ENCODE measurements around the gene ZNF708. TPM values are rescaled to one million over a fixed set of nuclear protein-coding genes. Genes with fewer than 3 reads are reported as not detected.
A peak's percentile ranks its signal among the peaks of the same experiment; 100 is the strongest.
"Not testable (repeated sequence)": the region's sequence is repeated elsewhere in the genome, so short reads cannot be mapped to it uniquely, and the experiment has no call there.

Gene ZNF708
- 10 to 100 TPM; 25.6 to 43.2 TPM for total RNA-seq
- polyA plus RNA-seq (ENCODE audit: insufficient read length in 2 of 2), result 10 to 100 TPM; 19.5 to 21.3 TPM
- long read RNA-seq, donor 1, full-length matches to known transcripts, result 7 of 86 reads
- long read RNA-seq, donor 1, partial matches to known transcripts, result 79 of 86 reads
- long read RNA-seq, donor 1, other reads (novel, unspliced or antisense), result 0 of 86 reads
- long read RNA-seq, donor 2, full-length matches to known transcripts, result 3 of 11 reads
- long read RNA-seq, donor 2, partial matches to known transcripts, result 8 of 11 reads
- long read RNA-seq, donor 2, other reads (novel, unspliced or antisense), result 0 of 11 reads
- long read RNA-seq, donor 3, full-length matches to known transcripts, result 6 of 62 reads
- long read RNA-seq, donor 3, partial matches to known transcripts, result 39 of 62 reads
- long read RNA-seq, donor 3, other reads (novel, unspliced or antisense), result 17 of 62 reads
- long read RNA-seq, donor 4, full-length matches to known transcripts, result 4 of 93 reads
- long read RNA-seq, donor 4, partial matches to known transcripts, result 89 of 93 reads
- long read RNA-seq, donor 4, other reads (novel, unspliced or antisense), result 0 of 93 reads

DNA sequence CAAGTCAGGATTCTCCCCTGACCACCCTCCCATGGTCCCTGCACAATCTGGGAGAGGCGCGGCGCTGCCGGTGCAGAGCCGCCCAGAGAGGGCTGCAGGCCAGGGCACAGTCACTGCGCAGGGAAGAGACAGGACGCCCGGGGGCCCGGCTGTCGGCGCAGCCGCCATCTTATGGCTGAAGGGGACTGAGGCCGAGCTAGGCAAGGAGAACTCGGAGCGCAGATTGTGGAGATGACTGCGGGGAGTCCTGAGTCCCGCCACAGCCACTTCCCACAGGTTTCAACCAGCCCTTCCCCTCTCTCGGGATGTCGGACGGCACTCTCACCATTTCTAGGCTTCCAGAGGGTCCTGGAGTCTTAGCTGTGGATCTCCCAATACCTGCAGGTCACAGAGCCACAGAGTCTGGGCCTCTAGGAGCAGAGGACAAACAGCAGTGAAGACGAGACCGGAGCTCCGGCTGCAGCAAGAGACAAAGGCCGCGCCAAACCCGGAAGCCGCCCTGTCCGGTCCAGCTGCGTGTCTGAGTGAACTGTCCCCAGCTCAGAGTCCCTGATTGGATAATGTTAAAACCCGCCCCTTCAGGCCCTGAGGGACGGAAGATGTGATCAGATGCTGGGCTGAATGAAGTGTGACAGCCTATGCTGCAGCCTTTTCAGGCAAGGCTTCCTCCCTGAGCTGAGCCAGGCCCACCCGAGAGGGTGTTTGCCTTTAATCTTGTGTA is at the start of gene ZNF708:
ZNF708 (minus strand) TSS at position 526 of the 721 bp plus-strand sequence; CDS start at position 328, 198 bp downstream.
- peak; percentile 78 to 98 (median 88) for DNase-seq (ENCODE audit: low read depth in 4 of 6, low spot score in 6 of 6)
- peaks cover 4% of the 10 kb centered on the region for H3K36me3 ChIP-seq (ENCODE audit: control insufficient read depth, insufficient read depth, low read length)
- WGBS (ENCODE audit: insufficient coverage), result under 1% methylated on average over 24 of the region's 32 CpGs
- H3K9me3 ChIP-seq (ENCODE audit: control insufficient read depth, insufficient read depth, low read length), result no peaks in the 10 kb centered on the region
- H3K27me3 ChIP-seq (ENCODE audit: control insufficient read depth, insufficient read depth, low read length), result no peaks in the 10 kb centered on the region
- peak within 1 kb of the TSS; percentile 98 for H3K27ac ChIP-seq (ENCODE audit: low read depth, low read length)
- peak within 1 kb of the TSS; percentile 80 for H3K4me3 ChIP-seq (ENCODE audit: low read depth, low read length)
- peaks cover 7% of the 10 kb centered on the region for H3K4me1 ChIP-seq (ENCODE audit: control insufficient read depth, insufficient read depth, low read length)

- Histone ChIP-seq H3K36me3 (ENCODE audit: control insufficient read depth, insufficient read depth, low read length) (peaks cover 14% of the 10 kb centered on the region), H3K4me3 (ENCODE audit: low read depth, low read length) (no peak overlapping the region), H3K27me3 (ENCODE audit: control insufficient read depth, insufficient read depth, low read length) (no peaks in the 10 kb centered on the region), H3K9me3 (ENCODE audit: control insufficient read depth, insufficient read depth, low read length) (no peaks in the 10 kb centered on the region), H3K27ac (ENCODE audit: low read depth, low read length) (no peak overlapping the region), H3K4me1 (ENCODE audit: control insufficient read depth, insufficient read depth, low read length) (peaks cover 6% of the 10 kb centered on the region)
- DNase-seq (ENCODE audit: low read depth in 4 of 6, low spot score in 6 of 6), result no peak
- WGBS (ENCODE audit: insufficient coverage), result 100% methylated on average over 1 of the region's 3 CpGs
Observed at GRCh38 chr19:21362291-21362690, 33.1 kb upstream of the ZNF708 start.

GRCh38 chr19:21358768-21359451 is 29.7 kb upstream of the ZNF708 start, which contains the start of gene ZNF738:
Gene ZNF738, plus strand, starts transcription at chr19:21359000. Its CDS starts 141 bp downstream, at chr19:21359141.
- Histone ChIP-seq H3K9me3 (ENCODE audit: control insufficient read depth, insufficient read depth, low read length) (no peaks in the 10 kb centered on the region), H3K27me3 (ENCODE audit: control insufficient read depth, insufficient read depth, low read length) (no peaks in the 10 kb centered on the region), H3K27ac (ENCODE audit: low read depth, low read length) (peak within 1 kb of the TSS; percentile 79), H3K36me3 (ENCODE audit: control insufficient read depth, insufficient read depth, low read length) (peaks cover 9% of the 10 kb centered on the region), H3K4me1 (ENCODE audit: control insufficient read depth, insufficient read depth, low read length) (peaks cover 6% of the 10 kb centered on the region), H3K4me3 (ENCODE audit: low read depth, low read length) (peak within 1 kb of the TSS; percentile 74)
- peak; percentile 92 to 99 (median 95) for DNase-seq (ENCODE audit: low read depth in 4 of 6, low spot score in 6 of 6)
- WGBS (ENCODE audit: insufficient coverage), result under 1% methylated on average over 33 of the region's 36 CpGs

DNA sequence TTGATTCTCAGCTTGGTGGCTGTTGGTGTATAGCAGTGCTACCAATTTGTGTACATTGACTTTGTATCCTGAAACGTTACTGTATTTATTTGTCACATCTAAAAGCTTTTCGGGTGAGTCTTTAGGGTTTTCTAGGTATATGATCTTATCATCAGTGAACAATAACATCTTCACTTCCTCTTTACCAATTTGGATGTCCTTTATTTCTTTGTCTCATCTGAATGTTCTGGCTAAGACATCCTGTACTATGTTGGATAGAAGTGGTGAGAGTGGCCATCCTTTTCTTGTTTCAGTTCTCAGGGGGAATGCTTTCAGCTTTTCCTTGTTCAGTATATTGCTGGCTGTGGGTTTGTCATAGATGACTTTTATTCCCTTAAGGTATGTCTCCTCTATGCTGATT is 23.6 kb upstream of the ZNF708 start:
- H3K36me3 ChIP-seq (ENCODE audit: control insufficient read depth, insufficient read depth, low read length), result no peaks in the 10 kb centered on the region

GRCh38 chr19:21344841-21345240 is 15.6 kb upstream of the ZNF708 start:
- H3K36me3 ChIP-seq (ENCODE audit: control insufficient read depth, insufficient read depth, low read length); H3K4me3 ChIP-seq (ENCODE audit: low read depth, low read length); H3K9me3 ChIP-seq (ENCODE audit: control insufficient read depth, insufficient read depth, low read length); H3K27me3 ChIP-seq (ENCODE audit: control insufficient read depth, insufficient read depth, low read length); H3K27ac ChIP-seq (ENCODE audit: low read depth, low read length); H3K4me1 ChIP-seq (ENCODE audit: control insufficient read depth, insufficient read depth, low read length); DNase-seq (ENCODE audit: low read depth in 4 of 6, low spot score in 6 of 6): not testable (repeated sequence)
- WGBS (ENCODE audit: insufficient coverage), result no CpG with 5 or more reads among the region's 2 CpGs

More for the DNA sequence above, 23.6 kb upstream of the ZNF708 start:
- no peak overlapping the region for H3K27ac ChIP-seq (ENCODE audit: low read depth, low read length)
- no CpG with 5 or more reads among the region's 2 CpGs for WGBS (ENCODE audit: insufficient coverage)
- no peaks in the 10 kb centered on the region for H3K27me3 ChIP-seq (ENCODE audit: control insufficient read depth, insufficient read depth, low read length)
- no peaks in the 10 kb centered on the region for H3K4me1 ChIP-seq (ENCODE audit: control insufficient read depth, insufficient read depth, low read length)
- no peak for DNase-seq (ENCODE audit: low read depth in 4 of 6, low spot score in 6 of 6)
- no peak overlapping the region for H3K4me3 ChIP-seq (ENCODE audit: low read depth, low read length)
- no peaks in the 10 kb centered on the region for H3K9me3 ChIP-seq (ENCODE audit: control insufficient read depth, insufficient read depth, low read length)

GRCh38 chr19:21335721-21336120 is 6.5 kb upstream of the ZNF708 start:
- Histone ChIP-seq H3K27me3 (ENCODE audit: control insufficient read depth, insufficient read depth, low read length) (no peaks in the 10 kb centered on the region), H3K27ac (ENCODE audit: low read depth, low read length) (no peak overlapping the region), H3K4me1 (ENCODE audit: control insufficient read depth, insufficient read depth, low read length) (no peaks in the 10 kb centered on the region), H3K9me3 (ENCODE audit: control insufficient read depth, insufficient read depth, low read length) (no peaks in the 10 kb centered on the region), H3K4me3 (ENCODE audit: low read depth, low read length) (no peak overlapping the region), H3K36me3 (ENCODE audit: control insufficient read depth, insufficient read depth, low read length) (no peaks in the 10 kb centered on the region)
- no CpG with 5 or more reads among the region's 2 CpGs for WGBS (ENCODE audit: insufficient coverage)
- no peak for DNase-seq (ENCODE audit: low read depth in 4 of 6, low spot score in 6 of 6)

DNA sequence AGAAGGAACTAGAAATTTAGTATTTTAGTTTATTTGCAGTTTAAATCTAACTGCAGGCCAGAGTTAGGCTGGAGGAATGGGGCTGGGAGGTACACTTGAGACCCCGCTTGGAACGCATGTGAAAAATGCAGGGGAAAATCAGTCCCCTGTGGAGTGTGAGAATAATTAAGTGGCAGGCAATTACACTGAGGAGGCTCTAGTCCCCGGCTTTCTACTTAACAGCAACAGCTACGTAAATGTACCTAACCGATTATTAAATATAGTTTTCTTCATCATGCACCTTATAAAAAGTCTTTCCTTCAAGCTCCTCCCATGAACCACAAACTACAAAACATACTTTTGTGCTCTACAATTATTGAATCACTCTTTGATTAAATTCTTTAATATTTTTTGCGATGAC is 804 bp downstream of the ZNF708 start:
- Histone ChIP-seq H3K4me3 (ENCODE audit: low read depth, low read length) (peak overlapping the region; percentile 80), H3K27ac (ENCODE audit: low read depth, low read length) (peak overlapping the region; percentile 98), H3K4me1 (ENCODE audit: control insufficient read depth, insufficient read depth, low read length) (peaks cover 7% of the 10 kb centered on the region), H3K27me3 (ENCODE audit: control insufficient read depth, insufficient read depth, low read length) (no peaks in the 10 kb centered on the region), H3K36me3 (ENCODE audit: control insufficient read depth, insufficient read depth, low read length) (peaks cover 4% of the 10 kb centered on the region), H3K9me3 (ENCODE audit: control insufficient read depth, insufficient read depth, low read length) (no peaks in the 10 kb centered on the region)
- DNase-seq (ENCODE audit: low read depth in 4 of 6, low spot score in 6 of 6), result peak in 4 of 6 donors; percentile 17 to 87 (median 46)
- 0% methylated on average over 3 of the region's 6 CpGs for WGBS (ENCODE audit: insufficient coverage)

DNA sequence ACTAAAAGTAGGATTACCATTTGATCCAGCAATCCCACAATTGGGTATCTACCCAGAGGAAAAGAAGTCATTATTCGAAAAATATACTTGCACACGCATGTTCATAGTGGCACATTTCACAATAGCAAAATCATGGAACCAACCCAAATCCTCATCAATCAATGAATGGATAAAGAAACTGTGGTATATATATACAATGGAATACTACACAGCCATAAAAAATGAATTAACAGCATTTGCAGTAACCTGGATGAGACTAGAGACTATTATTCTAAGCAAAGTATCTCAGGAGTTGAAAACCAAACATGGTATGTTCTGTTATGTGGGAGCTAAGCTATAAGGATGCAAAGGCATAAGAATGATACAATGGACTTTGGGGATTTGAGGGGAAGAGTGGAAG is 3.0 kb downstream of the ZNF708 start:
- Histone ChIP-seq H3K9me3 (ENCODE audit: control insufficient read depth, insufficient read depth, low read length) (no peaks in the 10 kb centered on the region), H3K36me3 (ENCODE audit: control insufficient read depth, insufficient read depth, low read length) (peaks cover 4% of the 10 kb centered on the region), H3K4me3 (ENCODE audit: low read depth, low read length) (no peak overlapping the region), H3K27ac (ENCODE audit: low read depth, low read length) (no peak overlapping the region), H3K27me3 (ENCODE audit: control insufficient read depth, insufficient read depth, low read length) (no peaks in the 10 kb centered on the region), H3K4me1 (ENCODE audit: control insufficient read depth, insufficient read depth, low read length) (peaks cover 13% of the 10 kb centered on the region)
- WGBS (ENCODE audit: insufficient coverage), result no CpG with 5 or more reads among the region's 2 CpGs
- DNase-seq (ENCODE audit: low read depth in 4 of 6, low spot score in 6 of 6), result no peak

DNA sequence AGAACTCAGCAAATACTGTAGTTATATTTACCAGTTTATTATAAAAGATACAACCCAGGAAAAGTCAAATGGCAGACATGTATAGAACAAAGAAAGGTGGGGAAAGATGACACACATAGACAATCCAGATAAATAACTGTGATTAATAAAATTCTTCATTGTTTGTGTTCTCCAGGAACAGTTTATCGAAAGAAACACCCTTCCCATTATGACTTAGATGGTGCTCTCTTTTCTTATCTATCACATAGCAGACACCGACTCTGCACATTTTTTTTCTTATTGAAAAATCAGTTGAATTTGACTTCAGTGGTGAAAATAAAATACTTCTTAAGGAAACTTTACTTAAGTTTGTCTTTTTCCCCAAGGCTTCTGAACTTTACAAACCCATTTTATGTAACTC is 6.2 kb downstream of the ZNF708 start:
- Histone ChIP-seq H3K9me3 (ENCODE audit: control insufficient read depth, insufficient read depth, low read length) (no peaks in the 10 kb centered on the region), H3K4me1 (ENCODE audit: control insufficient read depth, insufficient read depth, low read length) (peaks cover 8% of the 10 kb centered on the region), H3K36me3 (ENCODE audit: control insufficient read depth, insufficient read depth, low read length) (peaks cover 4% of the 10 kb centered on the region), H3K27ac (ENCODE audit: low read depth, low read length) (no peak overlapping the region), H3K27me3 (ENCODE audit: control insufficient read depth, insufficient read depth, low read length) (no peaks in the 10 kb centered on the region), H3K4me3 (ENCODE audit: low read depth, low read length) (no peak overlapping the region)
- DNase-seq (ENCODE audit: low read depth in 4 of 6, low spot score in 6 of 6), result no peak
- no CpG with 5 or more reads among the region's 2 CpGs for WGBS (ENCODE audit: insufficient coverage)

Data from spinal cord (tissue), 10 donors.